Mesendoderm (in vitro differentiated cells): ENCODE measurements around the gene ABCA10.

Source experiments
- DNase-seq: peaks from one replicate; pipeline ENCODE4 v3.0.0; 2013
- H2AK5ac ChIP-seq: 2 replicates; pipeline ENCODE4 v1.6.1; 2013; ENCODE audit warnings: low read length, inconsistent platforms
- H2BK120ac ChIP-seq: 2 replicates; pipeline ENCODE4 v1.6.1; 2013; ENCODE audit warnings: low read depth, mild to moderate bottlenecking, low read length, moderate library complexity, mixed read lengths
- H2BK15ac ChIP-seq: replicated peaks from 2 replicates; pipeline ENCODE4 v1.6.1; 2013; ENCODE audit warnings: low read depth, mild to moderate bottlenecking, moderate library complexity
- H2BK5ac ChIP-seq: 2 replicates; pipeline ENCODE4 v1.6.1; 2013; ENCODE audit warnings: low read length, inconsistent platforms
- H3K18ac ChIP-seq: 2 replicates; pipeline ENCODE4 v1.6.1; 2013; ENCODE audit warnings: mild to moderate bottlenecking, low read length, mixed read lengths
- H3K23ac ChIP-seq: one replicate; pipeline ENCODE4 v1.6.1; 2013; ENCODE audit warnings: low read length
- H3K27ac ChIP-seq: 2 replicates; pipeline ENCODE4 v1.5.1; 2013; ENCODE audit warnings: low read depth, mild to moderate bottlenecking, inconsistent platforms, low read length, moderate library complexity
- H3K27me3 ChIP-seq: 2 replicates; pipeline ENCODE4 v1.6.1; 2013; ENCODE audit warnings: low read length, control low read depth, mild to moderate bottlenecking, inconsistent platforms; ENCODE audit not compliant: insufficient read depth, poor library complexity
- H3K36me3 ChIP-seq: 2 replicates; pipeline ENCODE4 v1.6.1; 2013; ENCODE audit warnings: low read length, inconsistent platforms; ENCODE audit not compliant: control insufficient read depth, insufficient read depth
- H3K4ac ChIP-seq: one replicate; pipeline ENCODE4 v1.6.1; 2013; ENCODE audit warnings: low read depth, mild to moderate bottlenecking, low read length, moderate library complexity
- H3K4me1 ChIP-seq: 2 replicates; pipeline ENCODE4 v1.6.1; 2013; ENCODE audit warnings: low read depth, low read length, inconsistent platforms; ENCODE audit not compliant: control insufficient read depth
- H3K4me2 ChIP-seq: 2 replicates; pipeline ENCODE4 v1.6.1; 2013; ENCODE audit warnings: low read length
- H3K4me3 ChIP-seq: 2 replicates; pipeline ENCODE4 v1.5.1; 2013; ENCODE audit warnings: mild to moderate bottlenecking, low read length
- H3K56ac ChIP-seq: one replicate; pipeline ENCODE4 v1.6.1; 2013; ENCODE audit warnings: low read length
- H3K79me1 ChIP-seq: 2 replicates; pipeline ENCODE4 v1.6.1; 2013; ENCODE audit warnings: low read length, inconsistent platforms
- H3K79me2 ChIP-seq: 2 replicates; pipeline ENCODE4 v1.6.1; 2013; ENCODE audit warnings: mild to moderate bottlenecking, low read length; ENCODE audit not compliant: control insufficient read depth, insufficient read depth
- H3K9ac ChIP-seq: 2 replicates; pipeline ENCODE4 v1.6.1; 2013; ENCODE audit warnings: low read length, inconsistent platforms
- H4K5ac ChIP-seq: one replicate; pipeline ENCODE4 v1.6.1; 2013; ENCODE audit warnings: low read length
- H4K8ac ChIP-seq: one replicate; pipeline ENCODE4 v1.6.1; 2013; ENCODE audit warnings: low read depth, mild to moderate bottlenecking, control low read depth, low read length, moderate library complexity
- WGBS: extraction: QIAGEN DNeasy Blood & Tissue Kit; methylation state at CpG from one replicate; pipeline ENCODE4 v1.1.7; 2013; ENCODE audit warnings: low lambda C conversion rate, missing lambda C conversion rate; ENCODE audit not compliant: insufficient coverage; ENCODE audit errors: extremely low coverage; 5-methylcytosine and 5-hydroxymethylcytosine counted together

ABCA10 gene

DNA sequence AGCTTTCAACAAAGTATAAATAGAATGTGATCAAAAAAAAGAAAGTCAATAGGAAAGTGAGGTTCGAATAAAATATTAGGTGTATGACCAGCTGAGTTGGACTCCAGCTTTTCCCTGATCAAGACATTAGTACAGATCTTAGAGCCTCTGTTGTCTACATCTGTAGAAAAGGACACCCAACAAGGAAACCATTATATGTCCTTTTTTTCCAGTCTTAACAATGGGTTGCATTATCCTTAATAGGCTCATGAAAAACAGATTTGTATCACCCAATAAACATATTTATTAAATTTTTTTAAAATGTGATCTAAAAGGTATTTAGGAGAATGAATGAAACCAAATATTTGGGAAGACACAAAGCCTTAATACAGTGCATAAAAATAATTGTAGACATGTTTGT, 105.0 kb downstream of the ABCA10 start:
- H2BK120ac ChIP-seq, result no peak overlapping the region
- H2AK5ac ChIP-seq, result no peak overlapping the region
- no peaks in the 10 kb centered on the region for H3K36me3 ChIP-seq
- H3K18ac ChIP-seq, result no peak overlapping the region
- H4K8ac ChIP-seq, result no peak overlapping the region
- no peaks in the 10 kb centered on the region for H3K27me3 ChIP-seq
- H3K79me2 ChIP-seq, result no peaks in the 10 kb centered on the region
- H3K4me2 ChIP-seq, result no peak overlapping the region
- no peak overlapping the region for H4K5ac ChIP-seq
- no peak overlapping the region for H3K27ac ChIP-seq
- H3K23ac ChIP-seq, result no peak overlapping the region
- no peak overlapping the region for H2BK5ac ChIP-seq
- H3K4ac ChIP-seq, result no peak overlapping the region
- H3K56ac ChIP-seq, result no peak overlapping the region
- H3K79me1 ChIP-seq, result no peaks in the 10 kb centered on the region
- no peak overlapping the region for H3K4me3 ChIP-seq
- no peaks in the 10 kb centered on the region for H3K4me1 ChIP-seq
- no CpG with 5 or more reads among the region's 1 CpG for WGBS
- DNase-seq, result no peak
- H3K9ac ChIP-seq, result no peak overlapping the region
- no peak overlapping the region for H2BK15ac ChIP-seq

GRCh38 chr17:69122065-69122464, 106.6 kb downstream of the ABCA10 start:
- H3K9ac ChIP-seq, result no peak overlapping the region
- no CpG with 5 or more reads among the region's 5 CpGs for WGBS
- H3K18ac ChIP-seq, result no peak overlapping the region
- no peaks in the 10 kb centered on the region for H3K27me3 ChIP-seq
- no peaks in the 10 kb centered on the region for H3K79me2 ChIP-seq
- no peak overlapping the region for H3K56ac ChIP-seq
- H4K5ac ChIP-seq, result no peak overlapping the region
- no peak overlapping the region for H4K8ac ChIP-seq
- no peaks in the 10 kb centered on the region for H3K79me1 ChIP-seq
- H3K36me3 ChIP-seq, result no peaks in the 10 kb centered on the region
- no peak overlapping the region for H2BK120ac ChIP-seq
- no peak overlapping the region for H3K4me2 ChIP-seq
- no peak overlapping the region for H2BK15ac ChIP-seq
- DNase-seq, result no peak
- no peaks in the 10 kb centered on the region for H3K4me1 ChIP-seq
- no peak overlapping the region for H2AK5ac ChIP-seq
- H2BK5ac ChIP-seq, result no peak overlapping the region
- no peak overlapping the region for H3K27ac ChIP-seq
- H3K4me3 ChIP-seq, result no peak overlapping the region
- no peak overlapping the region for H3K4ac ChIP-seq
- H3K23ac ChIP-seq, result no peak overlapping the region

GRCh38 chr17:69117855-69118784, 110.5 kb downstream of the ABCA10 start:
- no peak overlapping the region for H3K56ac ChIP-seq
- no peak overlapping the region for H3K4ac ChIP-seq
- H2BK5ac ChIP-seq, result no peak overlapping the region
- no peak overlapping the region for H3K9ac ChIP-seq
- H2AK5ac ChIP-seq, result no peak overlapping the region
- no peaks in the 10 kb centered on the region for H3K79me1 ChIP-seq
- no peak overlapping the region for H2BK120ac ChIP-seq
- H3K27ac ChIP-seq, result no peak overlapping the region
- no peak overlapping the region for H4K5ac ChIP-seq
- no peaks in the 10 kb centered on the region for H3K4me1 ChIP-seq
- H3K79me2 ChIP-seq, result no peaks in the 10 kb centered on the region
- H3K18ac ChIP-seq, result no peak overlapping the region
- no peaks in the 10 kb centered on the region for H3K27me3 ChIP-seq
- no peak overlapping the region for H2BK15ac ChIP-seq
- H3K4me2 ChIP-seq, result no peak overlapping the region
- H4K8ac ChIP-seq, result no peak overlapping the region
- H3K23ac ChIP-seq, result no peak overlapping the region
- no peak for DNase-seq
- H3K4me3 ChIP-seq, result no peak overlapping the region
- H3K36me3 ChIP-seq, result no peaks in the 10 kb centered on the region
- no CpG with 5 or more reads among the region's 2 CpGs for WGBS

- H3K79me1 ChIP-seq, result no peaks in the 10 kb centered on the region
- H2BK5ac ChIP-seq, result no peak overlapping the region
- H2BK15ac ChIP-seq, result no peak overlapping the region
- no peaks in the 10 kb centered on the region for H3K36me3 ChIP-seq
- no peaks in the 10 kb centered on the region for H3K4me1 ChIP-seq
- no peak for DNase-seq
- no peaks in the 10 kb centered on the region for H3K79me2 ChIP-seq
- no peak overlapping the region for H4K8ac ChIP-seq
- WGBS, result no CpG with 5 or more reads among the region's 1 CpG
- H3K4ac ChIP-seq, result no peak overlapping the region
- no peak overlapping the region for H3K9ac ChIP-seq
- H3K56ac ChIP-seq, result no peak overlapping the region
- no peak overlapping the region for H3K4me3 ChIP-seq
- no peak overlapping the region for H2AK5ac ChIP-seq
- peak overlapping the region; percentile 49 for H4K5ac ChIP-seq
- no peak overlapping the region for H3K23ac ChIP-seq
- no peak overlapping the region for H2BK120ac ChIP-seq
- no peak overlapping the region for H3K27ac ChIP-seq
- H3K4me2 ChIP-seq, result no peak overlapping the region
- H3K18ac ChIP-seq, result no peak overlapping the region
- no peaks in the 10 kb centered on the region for H3K27me3 ChIP-seq
Observed at GRCh38 chr17:69111794-69112193, 116.8 kb downstream of the ABCA10 start.

- Histone ChIP-seq H3K4me2 (no peak overlapping the region), H3K23ac (no peak overlapping the region), H2AK5ac (no peak overlapping the region), H4K5ac (no peak overlapping the region), H3K27ac (no peak overlapping the region), H3K18ac (no peak overlapping the region), H3K4me1 (no peaks in the 10 kb centered on the region), H3K56ac (no peak overlapping the region), H3K79me2 (no peaks in the 10 kb centered on the region), H4K8ac (no peak overlapping the region), H3K4me3 (no peak overlapping the region), H2BK120ac (no peak overlapping the region), H3K79me1 (no peaks in the 10 kb centered on the region), H3K9ac (no peak overlapping the region), H3K36me3 (no peaks in the 10 kb centered on the region), H2BK5ac (no peak overlapping the region), H3K4ac (no peak overlapping the region), H2BK15ac (no peak overlapping the region), H3K27me3 (no peaks in the 10 kb centered on the region)
- no CpG with 5 or more reads among the region's 10 CpGs for WGBS
- DNase-seq, result no peak
Observed at GRCh38 chr17:69105907-69106730, 122.5 kb downstream of the ABCA10 start.
